ENCODE results near the gene FHAD1. TPM values are rescaled to one million over a fixed set of nuclear protein-coding genes. Genes with fewer than 3 reads are reported as not detected.

Gene FHAD1
- total and polyA plus RNA-seq, 11 donors = 0.06 to 1.1 (median 0.12) TPM; not detected in 4

DNA sequence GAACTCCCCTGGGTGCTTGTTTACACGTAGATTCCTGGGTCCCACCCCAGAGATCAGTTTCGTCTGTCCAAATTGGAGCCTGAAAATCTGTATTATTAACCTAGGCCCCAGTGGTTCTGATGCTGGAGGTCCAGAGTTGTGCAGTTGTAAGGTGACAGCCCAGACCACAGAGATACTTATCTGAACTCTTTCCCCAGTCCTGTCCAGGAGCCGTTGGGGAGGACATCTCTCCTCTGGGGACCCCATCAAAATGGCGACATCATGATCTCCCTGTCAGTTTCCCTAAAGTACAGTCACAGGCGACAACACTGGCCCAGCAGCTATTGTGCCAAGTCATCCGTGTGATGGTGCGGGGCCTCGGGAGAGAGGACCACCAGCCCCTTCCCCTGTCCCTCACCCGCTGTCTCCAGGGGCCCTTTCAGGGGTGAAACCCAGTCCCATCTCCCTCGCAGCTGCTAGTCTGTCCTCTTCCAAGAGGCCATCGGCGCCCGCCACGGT lies 161.9 kb downstream of the FHAD1 start:
- ATAC-seq (no peak), DNase-seq (no peak)
- H3K27me3 ChIP-seq = no peaks in the 10 kb centered on the region
- TF ChIP-seq POLR2A (IDR thresholded peaks at IDR 0.05) = no peak
- TF ChIP-seq, protein P1, sequence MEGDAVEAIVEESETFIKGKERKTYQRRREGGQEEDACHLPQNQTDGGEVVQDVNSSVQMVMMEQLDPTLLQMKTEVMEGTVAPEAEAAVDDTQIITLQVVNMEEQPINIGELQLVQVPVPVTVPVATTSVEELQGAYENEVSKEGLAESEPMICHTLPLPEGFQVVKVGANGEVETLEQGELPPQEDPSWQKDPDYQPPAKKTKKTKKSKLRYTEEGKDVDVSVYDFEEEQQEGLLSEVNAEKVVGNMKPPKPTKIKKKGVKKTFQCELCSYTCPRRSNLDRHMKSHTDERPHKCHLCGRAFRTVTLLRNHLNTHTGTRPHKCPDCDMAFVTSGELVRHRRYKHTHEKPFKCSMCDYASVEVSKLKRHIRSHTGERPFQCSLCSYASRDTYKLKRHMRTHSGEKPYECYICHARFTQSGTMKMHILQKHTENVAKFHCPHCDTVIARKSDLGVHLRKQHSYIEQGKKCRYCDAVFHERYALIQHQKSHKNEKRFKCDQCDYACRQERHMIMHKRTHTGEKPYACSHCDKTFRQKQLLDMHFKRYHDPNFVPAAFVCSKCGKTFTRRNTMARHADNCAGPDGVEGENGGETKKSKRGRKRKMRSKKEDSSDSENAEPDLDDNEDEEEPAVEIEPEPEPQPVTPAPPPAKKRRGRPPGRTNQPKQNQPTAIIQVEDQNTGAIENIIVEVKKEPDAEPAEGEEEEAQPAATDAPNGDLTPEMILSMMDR (IDR thresholded peaks at IDR 0.05) = no peak
- H3K27ac ChIP-seq = peak overlapping the region in 7 of 12 donors; percentile 51 to 90 (median 74)
- peak overlapping the region; percentile 66 to 98 (median 89) for H3K4me3 ChIP-seq
- intact Hi-C loops (cut with DNase I) = loop anchor here in 1 of 10 donors (5.0 kb wide), 1 partner anchor 72 kb away; no protein-coding TSS in a partner anchor
- H3K4me1 ChIP-seq = peaks cover 0 to 55% (median 27%) of the 10 kb centered on the region in 12 donors
- WGBS, 4 donors = 38 to 55% (median 44%) methylated on average over 9 to 14 of the region's 14 CpGs
- H3K9me3 ChIP-seq = no peaks in the 10 kb centered on the region
- peaks cover 0 to 4% (median 0%) of the 10 kb centered on the region in 9 donors for H3K36me3 ChIP-seq

DNA sequence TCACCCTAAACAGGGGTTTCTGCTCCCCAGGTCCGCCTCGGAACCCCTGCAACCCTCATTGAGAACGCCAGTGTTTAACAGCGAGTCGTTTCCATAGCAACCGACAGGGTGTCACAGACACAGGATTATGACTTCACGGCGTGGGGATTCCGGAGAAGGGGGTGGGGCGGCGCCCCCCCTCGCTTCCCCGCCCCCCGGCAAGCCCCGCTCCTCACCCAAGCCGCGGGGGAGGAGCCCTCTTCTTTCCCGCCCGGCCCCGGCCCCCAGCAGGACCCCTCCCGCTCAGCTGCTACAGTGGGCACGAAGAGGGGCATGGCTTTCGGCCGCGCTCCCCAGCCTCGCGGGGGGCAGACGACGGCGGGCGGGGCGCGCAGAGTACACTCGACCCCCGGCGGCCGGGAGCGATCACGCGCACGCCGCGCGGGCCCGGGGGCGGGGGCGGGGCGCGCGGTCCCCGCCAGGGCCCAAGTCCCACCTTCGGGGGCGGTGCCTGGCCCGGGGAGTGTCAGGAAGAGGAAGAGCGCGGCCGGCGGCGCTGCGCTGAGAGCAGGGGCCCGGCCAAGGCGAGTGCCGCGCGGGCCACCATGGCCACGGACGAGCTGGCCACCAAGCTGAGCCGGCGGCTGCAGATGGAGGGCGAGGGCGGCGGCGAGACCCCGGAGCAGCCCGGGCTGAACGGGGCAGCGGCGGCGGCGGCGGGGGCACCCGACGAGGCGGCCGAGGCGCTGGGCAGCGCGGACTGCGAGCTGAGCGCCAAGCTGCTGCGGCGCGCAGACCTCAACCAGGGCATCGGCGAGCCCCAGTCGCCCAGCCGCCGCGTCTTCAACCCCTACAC lies 162.6 kb downstream of the FHAD1 start, which contains the start of gene EFHD2:
Gene EFHD2 (plus strand): TSS at position 501 of the 835 bp plus-strand sequence. CDS start 84 bp downstream, at position 585.
- Histone ChIP-seq H3K27ac (peak within 1 kb of the TSS in 11 of 12 donors; percentile 49 to 90 (median 74)), H3K36me3 (peaks cover 0 to 10% (median 0%) of the 10 kb centered on the region in 9 donors), H3K9me3 (no peaks in the 10 kb centered on the region), H3K27me3 (no peaks in the 10 kb centered on the region), H3K4me3 (peak within 1 kb of the TSS; percentile 66 to 98 (median 89)), H3K4me1 (peaks cover 0 to 62% (median 31%) of the 10 kb centered on the region in 12 donors)
- TF ChIP-seq, protein P1 (IDR thresholded peaks at IDR 0.05) = peak in 1 of 12 donors; percentile 4
- peak; percentile 52 to 92 for TF ChIP-seq POLR2A (IDR thresholded peaks at IDR 0.05)
- intact Hi-C loops (cut with DNase I) = loop anchor here in 7 of 10 donors (5.0 to 10.0 kb wide), 4 partner anchors 67 to 275 kb away; no protein-coding TSS in a partner anchor
- WGBS, 4 donors = 0 to 1% (median 1%) methylated on average over 6 to 99 of the region's 99 CpGs
- peak; percentile 79 to 93 (median 89) for ATAC-seq
- peak; percentile 87 to 92 (median 88) for DNase-seq

DNA sequence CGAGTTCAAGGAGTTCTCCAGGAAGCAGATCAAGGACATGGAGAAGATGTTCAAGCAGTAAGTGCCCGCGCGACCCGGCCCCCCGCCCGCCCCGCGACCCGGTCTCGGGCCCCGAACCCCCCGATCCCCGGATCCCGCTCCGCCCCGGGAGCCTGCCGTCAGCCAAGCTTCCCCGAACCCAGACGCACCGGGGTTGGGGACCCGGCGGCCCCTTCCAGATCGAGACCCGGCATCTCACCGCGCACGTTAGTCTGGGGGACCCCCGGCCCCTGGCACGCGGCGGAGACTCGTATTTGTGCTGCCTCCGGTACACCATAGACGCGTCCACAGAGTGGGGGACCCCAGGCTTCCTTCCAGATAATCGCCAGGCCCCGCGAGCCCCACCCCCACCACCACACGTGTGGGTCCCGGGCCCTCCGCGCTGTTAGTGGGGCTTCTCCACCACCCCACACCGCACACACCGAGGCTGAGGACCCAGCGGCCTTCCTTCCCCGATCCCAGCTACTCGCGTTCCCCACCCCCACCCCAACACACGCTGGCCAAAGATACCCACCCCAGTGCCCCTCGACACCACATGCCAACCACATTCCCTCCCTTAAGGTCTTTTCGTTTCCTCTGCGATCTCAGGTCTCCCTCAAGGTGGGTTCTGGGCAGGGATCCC lies 163.3 kb downstream of the FHAD1 start:
- intact Hi-C loops (cut with DNase I) = loop anchor here in 7 of 10 donors (5.0 to 10.0 kb wide), 4 partner anchors 68 to 276 kb away; no protein-coding TSS in a partner anchor
- DNase-seq (no peak), ATAC-seq (no peak)
- Histone ChIP-seq H3K36me3 (peaks cover 0 to 18% (median 0%) of the 10 kb centered on the region in 9 donors), H3K4me1 (peaks cover 0 to 69% (median 36%) of the 10 kb centered on the region in 12 donors), H3K4me3 (peak overlapping the region; percentile 66 to 98 (median 89)), H3K27ac (peak overlapping the region in 11 of 12 donors; percentile 49 to 90 (median 74)), H3K9me3 (no peaks in the 10 kb centered on the region), H3K27me3 (no peaks in the 10 kb centered on the region)
- TF ChIP-seq, protein P1 (IDR thresholded peaks at IDR 0.05) = no peak
- WGBS, 4 donors = 3 to 8% (median 4%) methylated on average over 18 to 53 of the region's 53 CpGs
